Spleen (tissue), 11 donors: ENCODE results near the gene NSMCE4A. TPM values are rescaled to one million over a fixed set of nuclear protein-coding genes. Genes with fewer than 3 reads are reported as not detected.

Experiments used
- DNase-seq: peaks from one replicate; pipeline ENCODE4 v3.0.0-alpha.2; 2020
- H3K27ac ChIP-seq, 8 donors: fragments of 200-600 bp; sonication (generic) in 7 of 8; 1 replicate in 4 of 8; 2 replicates in 4 of 8; pipeline versions ENCODE4 v1.5.0 to v1.8.0; 2016 to 2021; ENCODE audit warnings: inconsistent platforms in 4 of 8, mild to moderate bottlenecking in 4 of 8, moderate library complexity in 1 of 8
- H3K27me3 ChIP-seq, 7 donors: fragments of 200-600 bp; sonication (generic) in 6 of 7; replicated peaks in 1 of 7; 1 replicate in 4 of 7; 2 replicates in 3 of 7; pipeline versions ENCODE4 v1.5.0 to v1.8.0; 2016 to 2021; ENCODE audit warnings: inconsistent platforms in 3 of 7, mild to moderate bottlenecking in 1 of 7
- H3K36me3 ChIP-seq, 6 donors: fragments of 200-600 bp; sonication (generic) in 5 of 6; 1 replicate in 4 of 6; 2 replicates in 2 of 6; pipeline versions ENCODE4 v1.5.0 to v1.8.0; 2016 to 2021; ENCODE audit warnings: inconsistent platforms in 2 of 6
- H3K4me1 ChIP-seq, 6 donors: fragments of 200-600 bp; sonication (generic) in 5 of 6; 1 replicate in 3 of 6; 2 replicates in 3 of 6; pipeline versions ENCODE4 v1.5.0 to v1.8.0; 2016 to 2021; ENCODE audit warnings: inconsistent platforms in 3 of 6
- H3K4me3 ChIP-seq, 8 donors: fragments of 200-600 bp; sonication (generic) in 7 of 8; 1 replicate in 4 of 8; 2 replicates in 4 of 8; pipeline versions ENCODE4 v1.5.0 to v1.8.0; 2016 to 2021; ENCODE audit warnings: inconsistent platforms in 4 of 8, mild to moderate bottlenecking in 4 of 8, moderate library complexity in 2 of 8
- H3K9me3 ChIP-seq, 8 donors: fragments of 200-600 bp; sonication (generic) in 7 of 8; 1 replicate in 4 of 8; 2 replicates in 4 of 8; pipeline versions ENCODE4 v1.5.0 to v1.8.0; 2016 to 2021; ENCODE audit warnings: inconsistent platforms in 4 of 8
- CTCF ChIP-seq, 11 experiments: fragments of 200-600 bp in 7 of 11; fragments of 450-650 bp in 4 of 11; sonication (generic) in 4 of 11; IDR thresholded peaks in 8 of 11; conservative IDR thresholded peaks in 3 of 11; 1 replicate in 7 of 11; 2 replicates in 4 of 11; pipeline versions ENCODE4 v1.4.0 to v1.8.0; 2016 to 2021; ENCODE audit warnings: antibody characterized with exemption in 11 of 11, inconsistent platforms in 4 of 11, mild to moderate bottlenecking in 1 of 11
- POLR2A ChIP-seq, 3 donors: fragments of 450-650 bp; IDR thresholded peaks; one replicate each; pipeline ENCODE4 v1.5.1; 2017; ENCODE audit warnings: antibody characterized with exemption in 3 of 3, mild to moderate bottlenecking in 1 of 3
- POLR2AphosphoS5 ChIP-seq, 3 donors: sonication (generic); formaldehyde crosslinking; IDR thresholded peaks; one replicate each; pipeline ENCODE4 v1.5.1; 2017; ENCODE audit warnings: antibody characterized with exemption in 3 of 3
- WGBS, 5 donors: extraction: QIAGEN DNeasy Blood & Tissue Kit in 3 of 5; methylation state at CpG; one replicate each; pipeline versions ENCODE4 v1.1.5 to v1.1.7; 2013 to 2018; 5-methylcytosine and 5-hydroxymethylcytosine counted together
- intact Hi-C: fragments of 100-400 bp; cut with DNase I; formaldehyde crosslinking; loops from one replicate; pipeline ENCODE4 v1.15.0; 2023; ENCODE audit warnings: low total_unique reads
- polyA plus RNA-seq, 3 donors: library from polyadenylated mRNA; stranded (reverse); fragments of 200-250 nt; gene quantifications; one replicate each; pipeline ENCODE4 v1.2.1, GENCODE V29; 2013
- small RNA-seq, 4 donors: library from RNA; depleted of rRNA; stranded (forward); fragments of <200 nt; gene quantifications; one replicate each; pipeline ENCODE3, GENCODE V24; 2016
- total RNA-seq, 7 donors: library from RNA; depleted of rRNA in 3 of 7; stranded (reverse); fragments of >200 nt in 3 of 7; fragmentation: NEBNext Ultra II Directional in 4 of 7; extraction: Animal tissue kit (Norgen Biotek cat#: 25700) in 4 of 7; gene quantifications; one replicate each; pipeline versions ENCODE4 v1.1.0 to v1.2.1, GENCODE V29; 2016 to 2021
- donor health status: healthy with polysubstance abuse.
- donor health status: DM: no; HTN: no; CAD: no; lungs with moderate emphysema.
- donor health status: DM: no; HTN: no; CAD: no.
- donor health status: Bipolar disorder and iron deficiency.
- donor health status: healthy.
- donor health status: DM: no; HTN: no; CAD: no.
- donor health status: DM: yes; HTN: yes; CAD: no.

Gene NSMCE4A
- total and polyA plus RNA-seq, 10 donors: 49.5 to 121 (median 70.9) TPM

- WGBS, 5 donors: 85 to 96% (median 93%) methylated on average over 6 of the region's 6 CpGs
- peaks cover 0 to 99% (median 43%) of the 10 kb centered on the region in 6 donors for H3K36me3 ChIP-seq
These were observed 60.4 kb downstream of the NSMCE4A start for GRCh38 chr10:121914661-121915060.

DNA sequence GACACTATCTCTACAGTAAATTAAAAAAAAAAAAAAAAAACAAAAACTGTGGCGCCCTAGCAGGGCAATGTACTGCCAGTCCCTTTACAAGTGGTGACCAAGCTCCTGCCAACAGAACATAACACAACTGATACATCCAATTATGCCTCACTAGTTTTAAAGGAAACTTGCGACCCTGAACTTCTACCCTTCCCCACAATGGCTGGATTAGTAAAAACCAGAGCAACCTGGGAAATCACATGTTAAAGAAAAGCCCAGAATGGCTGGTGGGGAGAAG, 63.7 kb downstream of the NSMCE4A start:
- TF ChIP-seq POLR2A (IDR thresholded peaks at IDR 0.05): no peak
- no peak for TF ChIP-seq POLR2AphosphoS5 (IDR thresholded peaks at IDR 0.05)
- TF ChIP-seq CTCF (IDR thresholded peaks at IDR 0.05 in 8 of 11, conservative IDR thresholded peaks at IDR 0.05 in 3 of 11): no peak
- H3K9me3 ChIP-seq: no peaks in the 10 kb centered on the region
- no peak for DNase-seq
- no peak overlapping the region for H3K4me3 ChIP-seq
- peaks cover 0 to 99% (median 50%) of the 10 kb centered on the region in 6 donors for H3K36me3 ChIP-seq
- no peak overlapping the region for H3K27ac ChIP-seq
- WGBS, 5 donors: 88 to 92% (median 89%) methylated on average over 2 of the region's 2 CpGs
- H3K4me1 ChIP-seq: no peaks in the 10 kb centered on the region
- intact Hi-C loops: no loop called here
- H3K27me3 ChIP-seq: no peaks in the 10 kb centered on the region

More at GRCh38 chr10:121914661-121915060, 60.4 kb downstream of the NSMCE4A start:
- no peak for TF ChIP-seq POLR2A (IDR thresholded peaks at IDR 0.05)
- no peak for TF ChIP-seq POLR2AphosphoS5 (IDR thresholded peaks at IDR 0.05)
- no peak for TF ChIP-seq CTCF (IDR thresholded peaks at IDR 0.05 in 8 of 11, conservative IDR thresholded peaks at IDR 0.05 in 3 of 11)
- Histone ChIP-seq H3K4me3 (no peak overlapping the region), H3K4me1 (peaks cover 0 to 5% (median 0%) of the 10 kb centered on the region in 6 donors), H3K27me3 (no peaks in the 10 kb centered on the region), H3K9me3 (peaks cover 0 to 5% (median 0%) of the 10 kb centered on the region in 8 donors), H3K27ac (no peak overlapping the region)
- intact Hi-C loops: no loop called here
- no peak for DNase-seq

DNA sequence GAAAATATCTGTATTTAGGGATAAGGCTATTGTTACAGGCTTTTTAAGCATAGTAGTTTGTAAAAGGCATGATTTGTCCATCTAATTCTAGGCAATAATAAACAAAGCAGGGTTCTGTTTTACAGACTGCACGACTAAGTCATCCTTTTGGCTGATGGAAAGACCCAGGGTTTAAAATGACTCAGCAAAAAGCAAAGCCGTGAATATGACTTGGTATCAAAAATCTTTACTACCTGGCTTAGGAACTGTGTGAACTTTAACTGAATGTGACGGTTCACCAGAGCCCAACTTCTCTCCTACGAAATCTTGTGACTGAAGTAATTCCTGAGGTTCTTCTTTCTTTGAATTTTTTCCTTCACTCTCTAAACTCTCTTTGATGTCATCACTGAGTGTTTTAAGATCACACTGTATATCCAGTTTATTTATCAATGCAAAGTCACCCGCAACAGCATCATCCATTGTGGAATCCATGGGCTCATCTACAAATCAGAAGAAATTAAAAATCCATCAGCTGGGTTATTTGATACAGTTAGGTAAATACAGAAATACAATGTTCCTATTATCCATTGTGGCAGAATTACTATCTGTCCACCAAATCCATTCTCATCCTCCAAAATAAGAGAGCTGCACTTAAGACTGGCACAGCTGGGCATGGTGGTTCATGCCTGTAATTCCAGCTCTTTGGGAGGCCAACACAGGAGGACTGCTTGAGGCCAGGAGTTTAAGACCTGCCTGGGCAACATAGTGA, 64.2 kb downstream of the NSMCE4A start:
- no peaks in the 10 kb centered on the region for H3K4me1 ChIP-seq
- no peak overlapping the region for H3K27ac ChIP-seq
- intact Hi-C loops: no loop called here
- H3K4me3 ChIP-seq: no peak overlapping the region
- peaks cover 0 to 99% (median 50%) of the 10 kb centered on the region in 6 donors for H3K36me3 ChIP-seq
- WGBS, 5 donors: 61 to 72% (median 69%) methylated on average over 5 of the region's 5 CpGs
- no peaks in the 10 kb centered on the region for H3K9me3 ChIP-seq
- TF ChIP-seq POLR2AphosphoS5 (IDR thresholded peaks at IDR 0.05): no peak
- no peak for TF ChIP-seq POLR2A (IDR thresholded peaks at IDR 0.05)
- TF ChIP-seq CTCF (IDR thresholded peaks at IDR 0.05 in 8 of 11, conservative IDR thresholded peaks at IDR 0.05 in 3 of 11): no peak
- DNase-seq: no peak
- no peaks in the 10 kb centered on the region for H3K27me3 ChIP-seq

Small RNA genes within 50 kb of the gene (small RNA-seq; reads per million reads assigned to genes)
- gene RF02219: 0 reads per million in 4 donors

Other genes with a start within 250 kb of the NSMCE4A start
- 10 to 100 TPM; 28.6 to 38.9 (median 31.8) TPM for gene ATE1, start 47.2 kb downstream of the NSMCE4A start, total RNA-seq
- 1 to 10 TPM; 5.4 to 8.7 (median 5.6) TPM for gene ATE1, start 47.2 kb downstream of the NSMCE4A start, polyA plus RNA-seq
- 10 to 100 TPM in 1 of 7 donors, 1 to 10 TPM in 6; 2.9 to 13.9 (median 5.0) TPM for gene TACC2, start 13.9 kb upstream of the NSMCE4A start, total RNA-seq
- 1 to 10 TPM; 2.4 to 4.5 (median 3.4) TPM for gene TACC2, start 13.9 kb upstream of the NSMCE4A start, polyA plus RNA-seq